NCI-H524 treated with DMSO at 0.1 percent for 48 hours (cell line): Measurements from ENCODE around the gene MRPS11.
"Not testable (repeated sequence)": the region's sequence is repeated elsewhere in the genome, so short reads cannot be mapped to it uniquely, and the experiment has no call there.

Source experiments
- DNase-seq: peaks from one replicate; lab custom pipeline; 2025; lab: John Stamatoyannopoulos, UW

Gene MRPS11

DNA sequence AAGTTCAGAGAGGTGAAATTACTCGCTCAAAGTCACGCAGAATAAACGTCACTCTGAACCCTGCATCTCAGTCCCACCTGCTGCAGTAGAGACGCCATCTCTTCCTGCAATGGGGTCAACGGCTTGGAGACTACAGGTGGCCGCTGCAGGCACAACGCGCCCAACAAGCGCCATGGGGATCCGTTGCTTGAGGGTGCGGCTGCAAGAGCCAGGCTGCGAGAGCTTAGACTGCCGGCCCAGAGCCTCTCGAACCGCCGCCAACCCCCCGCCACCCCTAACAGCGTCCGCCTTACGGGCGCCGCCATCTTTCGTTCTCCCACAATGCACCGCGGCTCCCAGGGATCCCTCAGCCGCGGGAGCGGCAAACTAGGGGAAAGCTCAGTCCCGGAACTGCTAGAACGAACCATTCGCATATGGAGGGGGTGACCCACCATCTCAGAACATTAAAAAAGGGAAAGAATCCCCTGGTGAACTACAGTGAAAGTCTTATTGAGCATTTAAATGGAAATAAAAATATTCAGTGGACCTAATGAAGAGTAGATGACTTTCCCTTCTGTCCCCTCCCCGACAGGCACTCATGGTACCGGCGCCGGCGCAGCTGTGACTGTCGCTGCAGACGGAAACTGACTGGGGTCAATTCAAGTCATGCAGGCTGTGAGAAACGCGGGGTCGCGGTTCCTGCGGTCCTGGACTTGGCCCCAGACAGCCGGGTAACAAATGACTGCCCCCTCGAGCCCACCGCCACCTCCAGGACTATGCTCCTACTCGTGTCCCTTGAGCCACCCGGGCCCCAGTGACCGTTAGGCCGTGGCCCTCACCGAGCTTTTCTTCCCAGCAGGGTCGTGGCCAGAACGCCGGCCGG, at the start of gene MRPS11, which contains the start of gene MRPL46:
Gene MRPS11 (plus strand): TSS at position 636 of the 862 bp plus-strand sequence. CDS start 10 bp downstream, at position 646.
Gene MRPL46 (minus strand): TSS at position 316 of the 862 bp plus-strand sequence. CDS start 11 bp downstream, at position 305.
- DNase-seq, result peak; percentile 82

DNA sequence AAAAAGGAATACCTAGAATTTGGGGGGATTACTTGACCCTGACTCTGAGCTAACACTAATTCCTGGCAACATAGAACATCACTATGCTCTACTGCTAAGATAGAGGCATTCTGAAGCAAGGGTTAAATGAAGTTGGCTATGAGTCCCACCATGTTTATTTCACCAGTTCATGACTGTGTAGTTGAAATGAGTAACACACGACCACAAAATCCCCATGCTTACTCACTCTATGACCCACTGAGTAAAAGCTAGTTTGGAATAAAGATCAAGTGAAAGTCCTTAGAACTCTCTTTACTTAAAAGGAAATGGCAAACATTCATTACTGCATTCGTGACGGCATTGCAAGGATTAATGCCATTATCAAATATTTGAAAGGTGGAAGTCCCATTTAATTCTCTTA, 47.7 kb upstream of the MRPS11 start:
- DNase-seq, result no peak

DNA sequence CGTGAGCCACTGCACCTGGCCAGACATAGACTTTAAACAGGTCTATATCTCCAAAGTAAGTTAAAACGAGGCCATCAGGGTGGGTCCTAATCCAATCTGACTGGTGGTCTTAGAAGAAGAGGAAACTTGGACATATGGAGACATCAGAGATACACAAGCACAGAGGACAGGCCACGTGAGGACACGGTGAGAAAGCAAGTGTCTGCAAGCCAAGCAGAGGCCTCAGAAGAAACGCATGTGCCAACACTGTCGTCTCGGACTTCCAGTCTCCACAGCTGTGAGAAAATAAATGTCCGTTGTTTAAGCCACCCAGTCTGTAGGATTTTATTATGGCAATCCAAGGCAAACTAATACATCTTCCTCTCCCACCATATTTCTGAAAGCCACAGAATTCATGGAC, 44.2 kb upstream of the MRPS11 start:
- no peak for DNase-seq

DNA sequence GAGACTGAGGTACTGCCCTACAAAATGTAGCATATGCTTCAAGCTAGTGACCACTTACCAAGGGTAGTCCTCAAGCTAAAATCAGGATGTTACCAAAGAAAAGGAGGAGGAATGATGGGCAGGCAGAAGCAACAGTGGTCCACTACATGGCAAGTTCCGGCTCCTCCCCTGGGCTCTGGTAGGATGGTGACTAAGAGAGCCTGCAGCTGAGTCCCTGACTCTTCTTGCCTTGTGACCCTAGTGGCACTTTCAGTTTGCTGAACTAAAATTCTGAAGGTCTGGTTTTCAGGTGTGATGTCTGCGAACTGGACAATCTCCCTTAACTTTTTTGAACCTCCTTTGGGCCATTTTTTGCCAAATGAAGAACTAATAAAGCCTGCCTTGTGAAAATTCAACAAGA, 41.2 kb upstream of the MRPS11 start:
- DNase-seq, result no peak

DNA sequence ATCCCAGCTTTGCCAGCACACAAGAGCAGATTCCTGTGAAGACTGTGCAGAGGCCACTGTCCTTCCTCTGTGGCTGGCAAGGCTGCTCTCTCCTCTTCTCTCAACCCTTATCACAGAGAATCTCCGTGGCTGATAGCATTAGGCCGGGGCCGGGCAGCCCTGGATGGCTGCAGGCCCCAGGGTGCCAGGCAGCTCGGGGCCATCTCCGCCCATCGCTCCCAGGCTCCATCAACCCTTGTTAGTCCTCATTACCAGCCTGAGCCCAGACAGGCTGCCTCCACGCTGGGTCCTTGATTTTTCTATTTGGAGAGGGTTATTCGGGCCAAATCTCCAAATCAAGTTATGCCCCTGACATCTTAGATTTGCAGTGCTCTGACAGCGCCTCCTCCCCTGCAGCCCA, 39.5 kb upstream of the MRPS11 start:
- no peak for DNase-seq

DNA sequence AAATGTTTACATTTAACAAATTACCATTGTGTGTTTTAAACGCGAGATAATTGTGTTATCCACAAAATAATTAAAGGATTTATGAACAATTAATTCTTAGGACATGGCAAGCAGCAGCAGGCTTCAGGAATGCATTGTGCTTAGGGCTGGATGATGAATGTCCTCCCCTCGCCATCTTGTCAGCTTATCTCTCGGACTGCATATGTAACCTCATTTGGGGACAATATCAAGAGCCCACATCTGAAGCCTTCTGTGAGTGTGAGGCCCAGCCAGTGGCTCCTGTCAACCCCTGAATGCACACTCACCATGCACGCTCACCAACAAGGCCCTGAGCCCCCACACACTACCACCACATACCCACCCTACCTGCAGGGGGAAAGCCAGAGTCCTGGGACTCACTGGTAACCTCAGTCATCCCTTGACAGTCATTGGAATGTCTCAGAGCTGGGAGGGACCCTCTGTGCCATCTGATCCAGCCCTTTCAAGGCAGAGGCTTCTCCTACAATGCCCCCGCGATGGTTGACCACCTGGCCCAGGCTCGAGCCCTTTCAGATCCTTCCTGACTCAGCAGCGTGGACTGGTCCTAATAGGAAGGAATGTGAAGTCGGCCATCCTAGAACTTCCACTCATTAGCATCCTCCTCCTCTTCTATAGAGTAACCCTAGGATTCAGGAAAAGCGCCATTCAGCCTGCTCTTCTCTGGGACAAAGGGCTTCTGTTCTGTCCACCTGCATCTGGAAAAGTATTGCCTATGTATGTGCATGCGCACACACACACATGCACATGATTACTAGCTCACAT, 38.5 kb upstream of the MRPS11 start:
- DNase-seq, result no peak

DNA sequence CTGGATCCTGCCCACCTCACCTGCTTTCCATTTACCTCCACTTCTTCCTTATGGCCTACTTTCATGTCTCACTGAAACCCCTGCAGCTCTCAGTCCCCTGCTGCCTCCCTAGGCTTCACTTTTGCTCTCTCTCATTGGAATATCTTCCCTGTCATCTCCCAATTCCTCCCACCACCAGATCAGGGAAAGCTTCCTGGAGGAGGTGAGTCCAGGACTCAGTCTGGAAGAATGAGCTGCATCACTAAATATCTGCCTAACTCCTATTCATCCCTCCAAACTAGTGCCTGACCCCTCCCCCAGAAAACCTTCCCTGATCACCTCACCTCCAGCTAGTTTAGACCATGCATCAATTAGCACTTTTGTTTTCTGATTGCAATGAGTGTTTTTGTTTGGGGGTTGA, 37.5 kb upstream of the MRPS11 start:
- DNase-seq, result no peak

DNA sequence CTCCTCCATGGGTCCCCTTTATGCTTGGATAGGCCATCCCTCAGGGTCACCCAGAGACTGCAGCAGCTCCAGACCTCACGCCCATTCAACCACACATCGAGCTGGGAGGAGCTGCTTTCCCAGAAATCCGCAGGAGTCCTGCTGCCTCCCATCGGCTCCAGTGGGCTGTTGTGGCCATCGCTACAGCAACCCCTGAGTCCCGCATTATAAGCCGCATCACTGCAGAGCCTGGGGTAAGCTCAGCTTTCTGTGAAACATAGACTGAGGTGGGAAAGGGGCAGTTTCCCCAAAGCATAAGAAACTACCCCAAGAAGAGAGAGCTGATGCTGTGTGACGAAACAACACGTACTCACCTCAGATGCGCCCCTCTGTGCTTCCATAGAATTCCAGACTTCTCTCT, 36.1 kb upstream of the MRPS11 start:
- no peak for DNase-seq

DNA sequence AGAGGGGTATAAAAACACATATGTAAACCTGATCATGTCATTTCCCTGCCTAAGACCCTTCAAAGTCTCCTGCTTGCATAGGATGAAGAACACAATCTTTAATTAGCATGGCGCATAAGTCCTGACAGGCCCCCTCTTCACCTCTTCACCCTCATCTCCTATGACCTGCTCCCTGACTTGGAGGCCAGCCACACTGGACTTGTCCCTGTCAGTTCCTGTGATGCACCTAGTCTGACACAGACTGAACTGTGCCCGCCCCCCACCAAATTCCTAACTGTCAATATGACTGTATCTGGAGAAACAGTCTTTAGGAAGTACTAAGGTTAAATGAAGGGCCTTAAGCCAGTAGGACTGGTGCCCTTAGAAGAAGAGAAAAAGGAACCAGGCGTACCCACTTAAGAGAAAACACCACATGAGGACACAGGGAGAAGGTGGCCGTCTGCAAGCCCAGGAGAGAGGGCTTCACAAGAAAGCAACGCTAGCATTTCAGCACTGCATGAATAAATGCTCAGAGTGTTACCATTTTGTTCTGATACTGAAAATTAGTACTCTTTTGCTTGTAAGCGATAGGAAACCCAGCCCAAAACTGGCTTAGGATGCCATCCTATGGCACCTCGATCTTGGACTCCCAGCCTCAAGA, 34.3 kb upstream of the MRPS11 start:
- DNase-seq, result no peak

DNA sequence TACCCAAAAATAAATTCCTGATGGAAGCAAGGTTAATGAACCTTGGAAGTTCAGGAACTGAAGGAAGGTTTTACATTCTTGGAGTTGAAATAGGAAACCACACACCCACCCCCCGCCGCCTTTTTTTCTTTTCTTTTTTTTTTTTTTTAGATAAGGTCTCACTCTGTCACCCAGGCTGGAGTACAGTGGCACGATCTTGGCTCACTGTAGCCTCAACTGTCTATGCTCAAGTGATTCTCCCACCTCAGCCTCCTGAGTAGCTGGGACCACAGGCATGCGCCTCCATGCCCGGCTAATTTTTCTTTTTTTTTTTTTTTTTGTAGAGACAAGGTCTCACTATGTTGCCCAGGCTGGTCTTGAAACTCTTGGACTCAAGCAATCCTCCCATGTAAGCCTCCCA, 33.4 kb upstream of the MRPS11 start:
- not testable (repeated sequence) for DNase-seq

DNA sequence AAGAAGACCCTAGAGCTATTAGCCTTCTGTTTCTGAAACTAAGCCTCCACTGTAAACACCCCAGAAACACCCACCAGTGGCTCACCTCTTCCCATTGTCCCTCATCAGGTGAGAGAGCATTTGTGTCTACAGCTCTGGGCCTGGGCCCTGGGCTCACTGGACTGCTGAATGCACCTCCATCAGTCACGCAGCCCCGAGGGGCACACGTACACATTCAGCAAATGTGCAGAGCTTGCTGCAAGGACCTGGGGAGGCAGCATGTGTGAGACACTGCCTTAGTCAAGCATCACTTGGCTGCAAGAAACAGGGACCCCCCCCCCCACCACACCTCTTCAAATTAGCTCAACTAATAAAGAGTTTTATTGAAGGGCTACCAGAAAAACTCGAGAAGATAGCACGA, 29.3 kb upstream of the MRPS11 start:
- no peak for DNase-seq

DNA sequence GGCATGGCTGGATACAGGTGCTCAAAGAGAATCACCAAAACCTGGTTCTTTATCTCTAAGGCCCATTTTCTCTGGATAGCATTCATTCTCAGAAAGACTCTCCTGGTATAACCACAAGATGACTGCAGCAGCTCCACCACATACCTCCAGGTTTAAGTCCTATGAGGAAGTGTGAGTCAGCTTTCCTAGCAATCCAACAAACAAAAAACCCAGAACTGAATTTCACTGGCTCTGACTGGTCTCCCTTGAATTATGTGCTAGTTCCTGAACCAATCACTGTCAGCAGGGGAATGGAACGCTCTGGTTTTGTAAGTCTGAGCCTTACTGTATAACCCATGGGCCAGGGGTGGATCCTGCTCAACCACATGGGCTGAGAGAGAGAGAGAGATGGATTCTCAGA, 27.5 kb upstream of the MRPS11 start:
- DNase-seq, result no peak

DNA sequence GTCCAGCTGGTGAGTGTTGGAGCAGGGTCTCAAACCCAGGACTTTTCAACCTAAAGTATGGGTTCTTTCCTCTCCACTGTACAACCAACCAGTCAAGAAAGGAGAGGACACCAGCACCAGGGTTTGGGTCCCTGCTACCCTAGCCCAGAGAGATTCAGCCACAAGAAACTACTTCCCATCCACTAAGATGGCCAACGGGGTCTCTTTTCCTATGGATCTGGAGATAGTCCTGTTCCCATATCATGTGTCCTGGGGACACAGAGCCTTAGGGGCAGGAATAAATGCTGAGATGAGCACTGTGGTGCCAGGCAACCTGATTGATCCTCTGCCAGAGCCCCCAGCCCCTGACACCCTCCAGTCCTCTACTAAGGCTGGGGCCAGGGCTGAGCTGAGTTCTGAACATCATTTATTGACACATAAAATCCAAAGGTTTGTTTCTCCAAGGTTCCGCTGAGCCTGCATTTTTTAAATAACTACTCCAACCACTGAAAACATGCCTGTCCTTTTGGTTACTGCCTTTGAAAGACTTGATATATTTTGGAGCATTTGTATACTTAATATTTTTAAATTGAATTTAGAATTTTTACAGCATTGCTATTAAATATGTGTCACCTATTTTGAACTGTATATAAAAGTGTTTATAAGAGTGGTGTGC, 26.3 kb upstream of the MRPS11 start:
- no peak for DNase-seq

DNA sequence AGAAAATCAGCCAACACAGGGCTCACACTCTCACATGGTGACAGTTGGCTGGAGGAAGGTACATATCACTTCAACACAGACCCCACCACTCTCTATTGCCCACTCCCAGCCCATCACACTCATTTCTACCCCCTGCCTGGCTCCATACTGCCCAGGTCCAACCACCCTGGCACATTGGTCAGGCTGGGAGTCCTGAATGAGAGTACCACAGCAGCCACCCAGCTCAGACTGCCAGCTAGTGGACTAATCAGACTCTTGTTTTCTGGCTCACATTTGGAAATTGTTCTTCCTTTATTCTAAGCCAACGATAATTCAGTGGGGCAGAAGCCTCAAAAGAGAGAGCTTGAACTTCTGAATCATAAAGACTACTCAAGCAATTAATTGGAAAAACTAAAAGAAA, 20.3 kb upstream of the MRPS11 start:
- no peak for DNase-seq

DNA sequence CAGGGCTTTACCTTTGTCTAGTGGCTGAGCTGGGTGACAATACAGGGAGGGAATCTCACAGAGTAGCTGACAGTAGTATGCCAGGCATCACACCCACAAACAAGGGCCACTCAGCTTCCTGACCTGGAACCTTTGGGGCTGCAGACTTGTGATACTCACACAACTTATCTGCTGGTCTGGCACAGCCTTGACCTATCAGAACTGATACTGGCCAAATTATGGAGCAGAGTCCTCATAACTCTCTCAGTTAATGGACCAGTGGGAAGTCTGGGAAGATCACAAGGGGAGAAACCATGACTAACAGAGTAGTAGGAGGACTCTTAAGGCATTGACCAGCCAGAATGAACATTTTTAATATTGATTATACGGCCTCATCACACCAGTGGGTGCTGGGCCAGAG, 19.8 kb upstream of the MRPS11 start:
- DNase-seq, result no peak

DNA sequence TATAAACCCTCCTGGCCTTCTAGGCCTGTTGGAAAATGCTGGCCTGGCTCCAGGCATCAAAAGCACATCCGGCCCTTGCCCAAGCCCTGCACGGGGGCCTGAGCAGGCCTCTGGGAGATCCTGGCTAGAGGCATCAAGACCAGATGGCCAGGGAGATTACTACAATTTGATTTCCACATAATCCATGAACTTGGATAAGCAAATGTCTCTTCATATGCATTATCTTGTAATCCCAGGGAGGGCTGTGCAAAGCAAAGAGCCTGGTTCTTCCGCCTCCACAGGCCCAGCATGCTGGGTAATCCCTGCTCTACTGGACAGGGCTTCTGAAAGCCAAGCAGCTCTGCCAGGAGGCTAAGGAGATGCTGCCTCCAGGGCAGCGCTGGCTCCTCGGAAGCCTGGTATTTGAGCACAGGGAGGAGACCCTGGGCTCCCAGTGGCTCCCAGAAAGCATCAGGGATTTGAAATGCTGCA, 18.5 kb upstream of the MRPS11 start:
- DNase-seq, result peak; percentile 100

DNA sequence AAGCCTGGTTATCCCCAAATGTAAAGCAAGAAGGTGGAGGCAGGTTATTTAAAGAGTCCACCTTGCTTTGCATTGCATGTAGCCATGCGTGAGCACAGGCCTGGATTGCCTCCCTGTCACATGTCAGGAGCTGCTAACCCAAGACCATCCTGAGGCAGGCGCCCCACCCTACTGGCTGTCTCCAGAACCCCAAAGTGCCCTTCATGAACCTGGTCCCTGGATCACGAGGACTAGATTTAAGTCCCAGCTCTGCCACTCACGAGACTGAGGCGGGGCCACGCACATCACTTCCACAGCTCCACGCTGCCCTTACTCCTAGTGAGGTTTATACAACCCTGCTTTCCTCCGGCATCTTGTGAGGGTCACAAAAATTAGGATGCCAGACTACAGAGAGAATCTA, 17.9 kb upstream of the MRPS11 start:
- DNase-seq, result no peak

DNA sequence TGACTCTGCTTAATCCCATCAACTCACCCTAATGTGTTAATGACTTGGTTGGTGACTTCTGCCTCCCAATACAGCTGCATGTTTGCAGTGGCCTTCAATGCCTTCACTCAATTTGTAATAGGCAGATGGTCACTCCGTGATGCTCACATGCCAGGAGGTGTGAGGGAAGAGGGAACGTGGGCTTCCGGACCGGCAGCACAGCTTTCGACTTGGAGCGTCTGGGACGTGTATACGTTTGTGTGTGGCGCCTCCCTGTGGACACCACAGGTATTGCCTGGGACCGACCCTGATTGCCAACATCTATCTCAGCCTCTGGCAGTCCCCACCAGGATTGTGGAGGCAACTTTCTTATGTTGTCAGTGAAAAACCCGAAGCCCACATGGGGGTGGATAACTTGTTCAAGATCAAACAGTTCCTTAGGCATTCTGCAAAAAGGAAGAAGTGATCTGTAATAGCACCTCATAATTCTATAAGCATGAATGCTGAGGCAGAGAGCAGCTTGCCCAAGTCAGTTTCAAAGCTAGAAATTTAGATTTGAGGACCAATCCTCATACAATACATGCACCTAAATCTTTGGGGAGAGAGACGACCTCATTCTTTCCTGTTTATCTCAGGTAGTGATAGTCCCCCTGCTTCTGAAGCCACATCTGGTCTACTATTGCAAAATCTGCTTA, 17.2 kb upstream of the MRPS11 start:
- DNase-seq, result peak; percentile 66

DNA sequence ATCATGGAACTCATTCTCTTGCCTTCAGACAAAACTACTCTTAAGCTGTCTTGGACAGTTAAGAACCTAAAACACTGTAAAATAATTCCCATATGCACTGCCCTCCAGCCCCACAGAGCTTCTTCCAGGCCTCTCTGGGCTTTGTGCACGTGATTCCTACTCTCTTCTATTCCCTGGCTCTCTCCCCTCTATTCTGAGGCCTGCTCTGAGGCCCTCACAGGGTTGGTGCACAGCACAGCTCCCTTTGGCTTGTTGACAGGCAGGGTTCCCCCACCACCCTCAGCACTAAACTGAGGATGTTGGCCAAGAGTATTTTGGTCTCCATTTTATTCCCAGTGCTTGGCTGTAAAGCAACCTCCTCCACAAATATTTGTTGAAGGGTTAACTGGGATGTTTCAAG, 13.9 kb upstream of the MRPS11 start:
- no peak for DNase-seq

DNA sequence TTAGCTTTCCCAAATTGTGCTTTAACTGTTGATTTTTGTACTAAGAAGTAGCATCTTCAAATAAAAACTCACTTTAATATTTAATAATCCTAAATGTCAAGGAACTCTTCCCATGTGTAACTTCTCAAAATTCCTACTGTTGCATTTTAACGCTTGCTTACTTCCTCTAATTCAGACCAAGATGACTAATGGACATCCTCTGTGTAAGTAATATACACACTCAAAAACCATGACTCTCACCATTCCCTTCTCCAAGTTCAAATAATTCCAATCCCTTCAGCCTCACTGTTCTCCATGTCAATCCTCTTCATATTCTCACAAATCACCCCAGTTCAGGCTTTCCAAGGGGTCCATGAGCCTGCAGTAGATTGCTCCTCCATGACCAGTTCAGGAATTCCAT, 13.3 kb upstream of the MRPS11 start:
- no peak for DNase-seq
